Measurements from ENCODE around the gene OR4E2. TPM values are rescaled to one million over a fixed set of nuclear protein-coding genes. Genes with fewer than 3 reads are reported as not detected.

OR4E2 gene
- total RNA-seq, 1 experiment from 2014 or later: not detected

DNA sequence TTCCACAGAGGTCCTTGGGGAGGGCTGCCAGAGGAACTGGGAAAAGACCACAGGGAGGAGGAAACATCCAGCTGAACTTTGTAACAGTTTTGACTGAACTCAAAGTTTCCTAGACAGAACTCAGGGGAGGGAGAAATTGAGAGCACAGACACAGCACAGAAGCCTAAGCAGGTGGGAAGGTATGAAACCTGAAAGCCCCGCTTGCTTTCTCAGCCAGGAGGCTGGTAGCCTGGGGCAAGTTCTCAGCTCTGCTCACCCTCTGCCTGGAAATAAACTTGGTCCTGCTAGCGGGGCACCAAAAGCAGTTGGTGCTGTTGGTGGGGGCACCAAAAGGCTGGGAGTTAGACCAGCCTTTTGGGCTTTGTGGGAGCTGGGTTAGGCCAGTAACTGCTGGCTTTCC lies 45.9 kb downstream of the OR4E2 start:
- no peak overlapping the region for H3K27ac ChIP-seq
- CTCF ChIA-PET: no interaction called here

GRCh38 chr14:21702316-21702715 lies 48.7 kb downstream of the OR4E2 start:
- ChIA-PET POLR2A (ENCODE audit: unreplicated experiment) (no interaction called here), CTCF (no interaction called here)
- no TSS peak for BruUV-seq (replicated peaks)
- no peaks in the 10 kb centered on the region for H3F3A ChIP-seq (ENCODE audit: insufficient read depth, low read depth)
- no peaks in the 10 kb centered on the region for H3K27me3 ChIP-seq (ENCODE audit: insufficient read depth, low read depth)
- DNase-seq: no peak
- H3K36me3 ChIP-seq (ENCODE audit: low read depth): no peaks in the 10 kb centered on the region
- H3K9me2 ChIP-seq (ENCODE audit: insufficient read depth): no peaks in the 10 kb centered on the region
- no peak overlapping the region for H2AFZ ChIP-seq
- H3K27ac ChIP-seq: no peak overlapping the region
- H3K79me2 ChIP-seq (ENCODE audit: low read depth): no peaks in the 10 kb centered on the region
- H3K4me3 ChIP-seq: no peak overlapping the region
- intact Hi-C loops (cut with micrococcal nuclease; ENCODE audit: unreplicated experiment): no loop called here
- H3K4me2 ChIP-seq: no peak overlapping the region
- no peaks in the 10 kb centered on the region for H3K4me1 ChIP-seq (replicated peaks; ENCODE audit: insufficient read depth)
- no peaks in the 10 kb centered on the region for H3K9me3 ChIP-seq (ENCODE audit: insufficient read depth, low read depth)
- no peak for TF ChIP-seq CTCF (conservative IDR thresholded peaks at IDR 0.05)
- no peak for TF ChIP-seq EZH2 (IDR thresholded peaks at IDR 0.05; ENCODE audit: low read depth)
- H4K20me1 ChIP-seq (ENCODE audit: insufficient read depth): no peaks in the 10 kb centered on the region

More for the DNA sequence above, 45.9 kb downstream of the OR4E2 start:
- Histone ChIP-seq H3K79me2 (ENCODE audit: low read depth) (no peaks in the 10 kb centered on the region), H3K36me3 (ENCODE audit: low read depth) (no peaks in the 10 kb centered on the region), H3F3A (ENCODE audit: insufficient read depth, low read depth) (no peaks in the 10 kb centered on the region), H3K4me1 (replicated peaks; ENCODE audit: insufficient read depth) (no peaks in the 10 kb centered on the region), H3K4me2 (no peak overlapping the region), H3K9me3 (ENCODE audit: insufficient read depth, low read depth) (no peaks in the 10 kb centered on the region), H3K4me3 (no peak overlapping the region), H3K27me3 (ENCODE audit: insufficient read depth, low read depth) (no peaks in the 10 kb centered on the region), H4K20me1 (ENCODE audit: insufficient read depth) (no peaks in the 10 kb centered on the region), H2AFZ (no peak overlapping the region), H3K9me2 (ENCODE audit: insufficient read depth) (no peaks in the 10 kb centered on the region)
- intact Hi-C loops (cut with micrococcal nuclease; ENCODE audit: unreplicated experiment): no loop called here
- BruUV-seq (replicated peaks): no TSS peak
- DNase-seq: no peak
- TF ChIP-seq CTCF (conservative IDR thresholded peaks at IDR 0.05): no peak
- no peak for TF ChIP-seq EZH2 (IDR thresholded peaks at IDR 0.05; ENCODE audit: low read depth)
- POLR2A ChIA-PET (ENCODE audit: unreplicated experiment): no interaction called here

DNA sequence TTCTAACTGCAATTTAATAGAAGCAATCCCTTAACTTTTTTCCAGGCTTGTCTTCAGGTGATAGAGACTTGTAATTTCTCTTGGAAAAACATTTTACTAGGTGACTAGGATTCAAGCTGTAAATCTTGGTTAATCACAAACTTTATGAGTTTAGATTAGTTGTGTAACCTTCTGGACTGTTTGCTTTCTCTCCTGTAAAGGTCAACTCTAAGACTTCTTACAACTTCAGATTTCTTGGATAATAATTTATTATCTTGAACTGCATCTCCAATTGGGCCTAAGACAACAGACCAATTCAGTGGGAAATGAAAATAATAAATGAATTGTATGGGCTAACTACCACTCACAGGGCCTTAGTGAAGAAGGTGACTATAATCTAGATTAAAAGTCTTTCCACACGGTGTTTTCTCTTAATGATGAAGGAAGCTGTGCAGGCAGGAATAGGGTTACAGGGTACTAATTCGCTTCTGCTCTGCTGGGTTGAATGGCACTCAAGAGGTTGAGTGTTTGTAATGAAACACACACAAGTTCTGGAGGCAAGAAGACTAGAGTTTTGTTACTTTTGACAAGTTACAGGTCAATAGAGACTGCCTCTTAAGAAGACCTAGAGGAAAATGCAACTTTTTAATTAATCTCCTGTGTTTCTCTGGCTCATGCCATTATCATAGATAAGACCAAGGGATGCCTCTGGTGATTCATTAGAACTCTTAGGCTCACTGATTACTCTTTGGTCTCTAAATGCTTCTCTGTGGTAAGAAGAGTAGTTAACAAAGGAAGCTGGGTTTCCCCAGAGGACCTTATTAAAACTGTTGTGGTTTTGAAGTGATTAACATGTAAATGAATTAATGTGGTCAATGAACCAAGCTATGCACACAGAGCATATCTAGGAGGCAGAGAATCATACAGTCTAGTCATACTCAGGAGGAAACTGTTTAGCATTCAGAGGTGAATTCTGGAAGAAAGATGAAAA lies 50.0 kb downstream of the OR4E2 start:
- TF ChIP-seq EZH2 (IDR thresholded peaks at IDR 0.05; ENCODE audit: low read depth): no peak
- no peak for TF ChIP-seq CTCF (conservative IDR thresholded peaks at IDR 0.05)
- intact Hi-C loops (cut with micrococcal nuclease; ENCODE audit: unreplicated experiment): no loop called here
- no peaks in the 10 kb centered on the region for H3K4me1 ChIP-seq (replicated peaks; ENCODE audit: insufficient read depth)
- H3K4me2 ChIP-seq: no peak overlapping the region
- H2AFZ ChIP-seq: no peak overlapping the region
- no peak for DNase-seq
- no peaks in the 10 kb centered on the region for H3K9me3 ChIP-seq (ENCODE audit: insufficient read depth, low read depth)
- H4K20me1 ChIP-seq (ENCODE audit: insufficient read depth): no peaks in the 10 kb centered on the region
- H3K27ac ChIP-seq: no peak overlapping the region
- H3K36me3 ChIP-seq (ENCODE audit: low read depth): no peaks in the 10 kb centered on the region
- POLR2A ChIA-PET (ENCODE audit: unreplicated experiment): no interaction called here
- CTCF ChIA-PET: no interaction called here
- no peak overlapping the region for H3K4me3 ChIP-seq
- no peaks in the 10 kb centered on the region for H3K9me2 ChIP-seq (ENCODE audit: insufficient read depth)
- H3F3A ChIP-seq (ENCODE audit: insufficient read depth, low read depth): no peaks in the 10 kb centered on the region
- BruUV-seq (replicated peaks): no TSS peak
- no peaks in the 10 kb centered on the region for H3K79me2 ChIP-seq (ENCODE audit: low read depth)
- H3K27me3 ChIP-seq (ENCODE audit: insufficient read depth, low read depth): no peaks in the 10 kb centered on the region

Data from PC-9 (cell line).